Caco-2 (cell line): ENCODE measurements around the gene LRRC8B. TPM values are rescaled to one million over a fixed set of nuclear protein-coding genes. Genes with fewer than 3 reads are reported as not detected.

Experiments used
- BruUV-seq: library from RNA; stranded (reverse); fragments of 400-500 nt; replicated peaks from 2 replicates; lab custom pipeline; 2021; lab: Mats Ljungman, UMichigan
- CTCF ChIA-PET: fragments of 300-600 bp; sonication (Branson Sonifier 250); formaldehyde crosslinking; loops from one replicate; lab custom pipeline; 2022; ENCODE audit warnings: antibody characterized with exemption; lab: Charles Lee
- POLR2A ChIA-PET: fragments of 300-600 bp; sonication (Branson Sonifier 250); formaldehyde crosslinking; loops from one replicate; lab custom pipeline; 2022; ENCODE audit warnings: antibody characterized with exemption; lab: Charles Lee
- DNase-seq, 2 experiments: peaks; one replicate each; pipeline versions ENCODE4 v3.0.0 to v3.0.0-alpha.2; 2020 to 2022
- H3K27me3 ChIP-seq: replicated peaks from 2 replicates; pipeline ENCODE4 v1.6.0; 2011; ENCODE audit warnings: low read length; ENCODE audit not compliant: control insufficient read depth, insufficient read depth
- H3K36me3 ChIP-seq: 2 replicates; pipeline ENCODE4 v1.5.1; 2011; ENCODE audit warnings: low read length; ENCODE audit not compliant: control insufficient read depth, insufficient read depth
- H3K4me1 ChIP-seq: fragments of 250-450 bp; sonication (Bioruptor Pico); 2 replicates; pipeline ENCODE4 v1.5.1; 2020; ENCODE audit warnings: mild to moderate bottlenecking
- H3K4me3 ChIP-seq: 2 replicates; pipeline ENCODE4 v1.5.1; 2011; ENCODE audit warnings: low read depth, mild to moderate bottlenecking, control low read depth, low read length
- H3K9me3 ChIP-seq: fragments of 250-450 bp; sonication (Bioruptor Pico); 2 replicates; pipeline ENCODE4 v1.5.1; 2020; ENCODE audit warnings: mild to moderate bottlenecking, moderate library complexity
- H3K27ac Mint-ChIP-seq: one replicate; pipeline ENCODE4 v1.8.0; 2022; ENCODE audit warnings: mixed read lengths; ENCODE audit not compliant: unreplicated experiment
- H3K27me3 Mint-ChIP-seq: one replicate; pipeline ENCODE4 v1.8.0; 2022; ENCODE audit warnings: mixed read lengths; ENCODE audit not compliant: insufficient read depth, unreplicated experiment
- H3K36me3 Mint-ChIP-seq: one replicate; pipeline ENCODE4 v1.8.0; 2022; ENCODE audit warnings: mild to moderate bottlenecking, mixed read lengths; ENCODE audit not compliant: insufficient read depth, unreplicated experiment
- H3K4me1 Mint-ChIP-seq: one replicate; pipeline ENCODE4 v1.8.0; 2022; ENCODE audit warnings: low read depth, mixed read lengths; ENCODE audit not compliant: unreplicated experiment
- H3K4me3 Mint-ChIP-seq: one replicate; pipeline ENCODE4 v1.8.0; 2022; ENCODE audit warnings: mild to moderate bottlenecking, moderate library complexity, mixed read lengths; ENCODE audit not compliant: unreplicated experiment
- H3K9me3 Mint-ChIP-seq: one replicate; pipeline ENCODE4 v1.8.0; 2022; ENCODE audit warnings: mixed read lengths; ENCODE audit not compliant: unreplicated experiment
- intact Hi-C: fragments of 100-400 bp; cut with micrococcal nuclease; formaldehyde crosslinking; loops from one replicate; pipeline ENCODE4 v1.10.0; 2022; ENCODE audit not compliant: unreplicated experiment
- total RNA-seq: library from RNA; stranded (reverse); gene quantifications from 2 replicates; pipeline ENCODE4 v1.2.3, GENCODE V29; 2022
- TF ChIP-seq, protein P1 (sequence below), 2 experiments: fragments of 200-600 bp in 1 of 2; IDR thresholded peaks; 1 replicate in 1 of 2; 2 replicates in 1 of 2; pipeline versions ENCODE4 v1.5.1 to v1.8.0; 2011 to 2022; ENCODE audit warnings: antibody characterized with exemption in 1 of 2, control low read depth in 1 of 2, inconsistent platforms in 1 of 2, low read depth in 1 of 2, low read length in 1 of 2, mild to moderate bottlenecking in 1 of 2, moderate library complexity in 1 of 2; ENCODE audit not compliant: insufficient read depth in 1 of 2, severe bottlenecking in 1 of 2, unreplicated experiment in 1 of 2

LRRC8B gene
- total RNA-seq, 1 experiment from 2014 or later = 10.8 TPM

- Histone ChIP-seq H3K27me3 (no peaks in the 10 kb centered on the region), H3K36me3 (no peaks in the 10 kb centered on the region), H3K4me3 (no peak overlapping the region), H3K9me3 (no peaks in the 10 kb centered on the region), H3K4me1 (no peaks in the 10 kb centered on the region)
- no peaks in the 10 kb centered on the region for H3K4me1 Mint-ChIP-seq
- intact Hi-C loops = loop anchor here (5.0 kb wide), 1 partner anchor 134 kb away; no protein-coding TSS in a partner anchor
- ChIA-PET POLR2A (no interaction called here), CTCF (no interaction called here)
- H3K9me3 Mint-ChIP-seq = no peaks in the 10 kb centered on the region
- H3K27me3 Mint-ChIP-seq = peaks cover 4% of the 10 kb centered on the region
- TF ChIP-seq, protein P1, sequence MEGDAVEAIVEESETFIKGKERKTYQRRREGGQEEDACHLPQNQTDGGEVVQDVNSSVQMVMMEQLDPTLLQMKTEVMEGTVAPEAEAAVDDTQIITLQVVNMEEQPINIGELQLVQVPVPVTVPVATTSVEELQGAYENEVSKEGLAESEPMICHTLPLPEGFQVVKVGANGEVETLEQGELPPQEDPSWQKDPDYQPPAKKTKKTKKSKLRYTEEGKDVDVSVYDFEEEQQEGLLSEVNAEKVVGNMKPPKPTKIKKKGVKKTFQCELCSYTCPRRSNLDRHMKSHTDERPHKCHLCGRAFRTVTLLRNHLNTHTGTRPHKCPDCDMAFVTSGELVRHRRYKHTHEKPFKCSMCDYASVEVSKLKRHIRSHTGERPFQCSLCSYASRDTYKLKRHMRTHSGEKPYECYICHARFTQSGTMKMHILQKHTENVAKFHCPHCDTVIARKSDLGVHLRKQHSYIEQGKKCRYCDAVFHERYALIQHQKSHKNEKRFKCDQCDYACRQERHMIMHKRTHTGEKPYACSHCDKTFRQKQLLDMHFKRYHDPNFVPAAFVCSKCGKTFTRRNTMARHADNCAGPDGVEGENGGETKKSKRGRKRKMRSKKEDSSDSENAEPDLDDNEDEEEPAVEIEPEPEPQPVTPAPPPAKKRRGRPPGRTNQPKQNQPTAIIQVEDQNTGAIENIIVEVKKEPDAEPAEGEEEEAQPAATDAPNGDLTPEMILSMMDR (IDR thresholded peaks at IDR 0.05; ENCODE audit: insufficient read depth in 1 of 2, low read depth in 1 of 2, low read length in 1 of 2, severe bottlenecking in 1 of 2, unreplicated experiment in 1 of 2) = peak; percentile 22
- BruUV-seq = no TSS peak
- H3K27ac Mint-ChIP-seq = no peak overlapping the region
- no peak overlapping the region for H3K4me3 Mint-ChIP-seq
- H3K36me3 Mint-ChIP-seq = no peaks in the 10 kb centered on the region
- no peak for DNase-seq
Observed at GRCh38 chr1:89615676-89616598, 91.3 kb downstream of the LRRC8B start.

DNA sequence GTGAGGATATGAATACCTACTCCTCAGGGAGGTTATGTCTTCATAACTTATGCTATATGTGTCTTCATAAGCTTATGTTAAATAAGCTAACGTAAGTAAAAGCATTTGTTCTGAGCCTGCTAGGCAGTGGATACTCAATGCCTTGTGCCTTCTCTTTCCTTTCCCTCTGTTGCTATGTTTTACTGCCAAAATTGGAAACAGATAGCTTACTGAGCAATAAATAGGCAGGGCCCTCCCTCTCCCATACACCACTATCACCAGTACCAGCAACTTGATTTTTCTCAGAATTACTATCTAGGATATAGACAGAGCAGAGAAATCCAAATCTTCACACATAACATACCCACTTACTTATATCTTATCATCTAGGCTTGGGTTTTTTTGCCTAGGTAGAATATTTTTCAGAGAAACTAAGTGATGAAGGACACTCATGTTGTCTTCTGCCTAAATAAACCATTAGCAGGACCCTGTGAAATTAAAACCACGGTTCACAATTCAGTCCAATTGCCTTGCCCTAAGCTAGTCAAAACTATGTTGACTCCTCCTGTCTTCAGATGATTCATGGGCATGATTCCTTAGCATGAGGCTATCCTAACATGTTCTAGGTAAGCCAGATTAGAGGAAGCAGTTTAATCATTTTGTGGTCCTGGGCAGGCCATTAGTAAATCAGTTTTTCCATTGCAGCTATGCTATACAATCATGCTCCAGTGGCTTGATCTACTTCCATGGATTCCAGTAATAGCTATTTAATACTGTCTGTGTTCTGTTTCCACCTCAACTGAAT, 92.4 kb downstream of the LRRC8B start:
- H3K4me3 Mint-ChIP-seq = no peak overlapping the region
- CTCF ChIA-PET = no interaction called here
- H3K27ac Mint-ChIP-seq = no peak overlapping the region
- H3K4me1 Mint-ChIP-seq = no peaks in the 10 kb centered on the region
- H3K36me3 Mint-ChIP-seq = no peaks in the 10 kb centered on the region
- TF ChIP-seq, protein P1 (IDR thresholded peaks at IDR 0.05; ENCODE audit: insufficient read depth in 1 of 2, low read depth in 1 of 2, low read length in 1 of 2, severe bottlenecking in 1 of 2, unreplicated experiment in 1 of 2) = no peak
- Histone ChIP-seq H3K9me3 (no peaks in the 10 kb centered on the region), H3K36me3 (no peaks in the 10 kb centered on the region), H3K4me1 (no peaks in the 10 kb centered on the region), H3K27me3 (no peaks in the 10 kb centered on the region), H3K4me3 (no peak overlapping the region)
- peaks cover 4% of the 10 kb centered on the region for H3K27me3 Mint-ChIP-seq
- no TSS peak for BruUV-seq
- POLR2A ChIA-PET = no interaction called here
- intact Hi-C loops = loop anchor here (5.0 kb wide), 1 partner anchor 135 kb away; no protein-coding TSS in a partner anchor
- no peak for DNase-seq
- H3K9me3 Mint-ChIP-seq = no peaks in the 10 kb centered on the region

GRCh38 chr1:89620664-89621063, 96.0 kb downstream of the LRRC8B start:
- Histone ChIP-seq H3K4me3 (no peak overlapping the region), H3K27me3 (no peaks in the 10 kb centered on the region), H3K36me3 (no peaks in the 10 kb centered on the region), H3K9me3 (no peaks in the 10 kb centered on the region), H3K4me1 (no peaks in the 10 kb centered on the region)
- H3K4me3 Mint-ChIP-seq = no peak overlapping the region
- no peak overlapping the region for H3K27ac Mint-ChIP-seq
- no TSS peak for BruUV-seq
- H3K36me3 Mint-ChIP-seq = no peaks in the 10 kb centered on the region
- ChIA-PET CTCF (interaction anchor here (0.6 kb wide), 1 partner anchor 472 kb away, joined by 3 read pairs; no protein-coding TSS in a partner anchor), POLR2A (no interaction called here)
- H3K4me1 Mint-ChIP-seq = no peaks in the 10 kb centered on the region
- TF ChIP-seq, protein P1 (IDR thresholded peaks at IDR 0.05; ENCODE audit: insufficient read depth in 1 of 2, low read depth in 1 of 2, low read length in 1 of 2, severe bottlenecking in 1 of 2, unreplicated experiment in 1 of 2) = no peak
- no peak for DNase-seq
- intact Hi-C loops = no loop called here
- no peaks in the 10 kb centered on the region for H3K9me3 Mint-ChIP-seq
- H3K27me3 Mint-ChIP-seq = no peaks in the 10 kb centered on the region
